ENCODE results near the gene CDC26.

- TF ChIP-seq, protein P1, sequence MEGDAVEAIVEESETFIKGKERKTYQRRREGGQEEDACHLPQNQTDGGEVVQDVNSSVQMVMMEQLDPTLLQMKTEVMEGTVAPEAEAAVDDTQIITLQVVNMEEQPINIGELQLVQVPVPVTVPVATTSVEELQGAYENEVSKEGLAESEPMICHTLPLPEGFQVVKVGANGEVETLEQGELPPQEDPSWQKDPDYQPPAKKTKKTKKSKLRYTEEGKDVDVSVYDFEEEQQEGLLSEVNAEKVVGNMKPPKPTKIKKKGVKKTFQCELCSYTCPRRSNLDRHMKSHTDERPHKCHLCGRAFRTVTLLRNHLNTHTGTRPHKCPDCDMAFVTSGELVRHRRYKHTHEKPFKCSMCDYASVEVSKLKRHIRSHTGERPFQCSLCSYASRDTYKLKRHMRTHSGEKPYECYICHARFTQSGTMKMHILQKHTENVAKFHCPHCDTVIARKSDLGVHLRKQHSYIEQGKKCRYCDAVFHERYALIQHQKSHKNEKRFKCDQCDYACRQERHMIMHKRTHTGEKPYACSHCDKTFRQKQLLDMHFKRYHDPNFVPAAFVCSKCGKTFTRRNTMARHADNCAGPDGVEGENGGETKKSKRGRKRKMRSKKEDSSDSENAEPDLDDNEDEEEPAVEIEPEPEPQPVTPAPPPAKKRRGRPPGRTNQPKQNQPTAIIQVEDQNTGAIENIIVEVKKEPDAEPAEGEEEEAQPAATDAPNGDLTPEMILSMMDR (IDR thresholded peaks at IDR 0.05) = no peak
- TF ChIP-seq EP300 (IDR thresholded peaks at IDR 0.05; ENCODE audit: low read depth) = no peak
These were observed 55.4 kb downstream of the CDC26 start for GRCh38 chr9:113219969-113220368.

Data from transverse colon (tissue), 3 donors.